Epidermal melanocyte (primary cell): ENCODE measurements around the gene PDX1.

Experiments used
- DNase-seq: peaks from one replicate; pipeline ENCODE4 v3.0.0; 2011; ENCODE audit warnings: low spot score; ENCODE audit not compliant: insufficient read length

The PDX1 gene

DNA sequence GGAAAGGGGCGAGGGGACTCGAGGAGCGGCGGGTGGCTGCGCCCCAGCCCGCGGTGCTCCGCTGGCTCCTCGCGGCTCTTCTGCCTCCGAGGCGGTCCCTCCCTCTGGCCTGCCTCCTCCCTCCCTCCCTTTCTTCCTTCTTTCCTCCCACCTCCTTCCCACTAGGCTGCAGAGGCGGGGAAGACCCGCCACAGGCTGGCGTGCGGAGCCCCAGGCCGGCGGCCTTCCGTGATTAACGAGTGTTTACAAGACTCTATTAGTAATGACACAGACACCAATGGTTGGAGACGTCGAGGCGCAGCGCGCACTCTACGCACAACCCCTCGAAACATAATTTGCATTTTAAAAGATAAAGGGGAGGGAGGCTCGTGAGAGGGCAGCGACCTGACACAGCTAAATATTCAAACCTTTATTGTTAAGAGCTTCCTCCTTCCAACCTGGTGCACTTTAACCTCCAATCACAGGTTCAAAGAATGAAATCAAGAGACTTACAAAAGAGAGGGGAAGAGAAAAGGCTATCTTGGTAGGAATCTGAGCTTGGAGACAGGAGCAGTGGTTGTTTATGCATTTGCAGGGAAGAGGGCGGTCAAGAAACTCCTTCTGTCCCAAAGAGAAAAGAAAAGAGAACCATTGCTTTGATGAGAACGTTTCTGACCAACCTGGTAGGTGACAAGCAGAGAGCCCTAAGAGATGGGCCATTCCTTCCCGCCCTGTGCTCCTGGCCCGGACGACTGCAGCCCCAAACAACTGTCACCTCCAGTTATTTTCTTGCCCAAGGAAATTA lies 49.5 kb downstream of the PDX1 start, which contains the start of gene CDX2:
TSS of gene CDX2 (minus strand) at position 234 of the 784 bp plus-strand sequence. CDS start 309 bp downstream, outside the sequence.
- no peak for DNase-seq

- DNase-seq, result no peak
These were observed 50.0 kb downstream of the PDX1 start for GRCh38 chr13:27969866-27970229.

- DNase-seq, result no peak
These were observed 50.8 kb downstream of the PDX1 start for GRCh38 chr13:27970382-27971235.

GRCh38 chr13:27971236-27971645 lies 51.4 kb downstream of the PDX1 start:
- DNase-seq, result no peak

- peak; percentile 17 for DNase-seq
These were observed 52.1 kb downstream of the PDX1 start for GRCh38 chr13:27971776-27972477.

GRCh38 chr13:27972478-27972820 lies 52.6 kb downstream of the PDX1 start:
- DNase-seq, result no peak

DNA sequence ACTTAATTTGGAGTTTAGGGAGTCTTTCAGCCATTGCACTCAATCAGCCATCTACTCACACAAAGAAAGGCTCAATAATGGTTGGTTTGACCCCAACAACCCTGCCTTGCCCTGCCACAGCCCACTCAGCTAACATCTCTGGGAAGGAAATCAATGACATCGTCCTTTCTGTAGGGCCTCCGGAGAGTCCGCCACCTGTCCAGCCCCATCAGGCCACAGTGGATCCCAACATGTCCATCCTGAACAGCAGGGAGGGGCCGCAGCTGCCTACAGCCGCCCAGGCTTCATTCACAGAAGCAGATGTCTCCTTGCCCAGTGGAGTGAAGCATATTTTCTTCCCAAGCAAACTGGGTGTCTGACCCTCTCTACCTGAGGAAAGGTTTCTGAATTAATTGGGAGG lies 53.5 kb downstream of the PDX1 start:
- DNase-seq, result no peak

DNA sequence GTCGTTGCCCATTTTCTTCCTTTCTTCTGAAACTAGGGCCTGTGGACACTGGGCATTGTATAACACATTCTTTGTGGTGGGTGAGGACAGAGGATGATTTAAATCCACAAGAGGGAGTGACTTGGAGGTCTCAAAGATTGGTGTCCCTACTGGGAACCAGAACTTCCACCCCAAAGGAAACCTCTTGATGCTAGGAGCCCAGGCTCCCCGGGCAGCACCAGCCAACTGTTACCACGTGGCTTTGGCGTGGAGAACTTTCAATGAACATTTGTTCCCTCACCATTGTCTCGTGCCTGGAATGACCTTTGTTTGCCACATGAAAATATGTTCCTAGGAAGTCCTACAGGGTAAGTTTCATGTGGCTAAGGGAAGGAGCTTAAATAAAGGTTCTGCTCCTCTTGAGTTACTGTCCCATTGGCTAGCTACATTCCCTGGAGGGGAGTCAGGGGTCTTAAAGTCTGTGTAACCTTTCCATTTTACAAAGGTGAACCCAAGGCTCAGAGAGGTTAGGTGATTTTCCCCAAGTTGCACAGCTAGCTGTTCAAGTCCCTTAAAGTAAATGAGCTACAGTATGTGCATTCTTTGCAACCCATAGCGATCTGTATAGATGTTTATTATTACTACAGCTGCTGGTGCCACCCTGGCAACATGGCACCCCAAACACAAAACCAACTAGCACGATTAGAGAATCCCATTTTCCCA lies 54.3 kb downstream of the PDX1 start:
- DNase-seq, result peak; percentile 17
